Mesothelial cell of epicardium (in vitro differentiated cells): ENCODE results near the gene ERO1B. TPM values are rescaled to one million over a fixed set of nuclear protein-coding genes. Genes with fewer than 3 reads are reported as not detected.

Source experiments
- DNase-seq, 2 experiments: peaks; one replicate each; pipeline ENCODE4 v3.0.0; 2021; ENCODE audit warnings: low spot score in 2 of 2; ENCODE audit not compliant: unreplicated experiment in 2 of 2
- H3K27ac Mint-ChIP-seq: 2 replicates; pipeline ENCODE4 v1.8.0; 2021; ENCODE audit warnings: mixed read lengths
- H3K27me3 Mint-ChIP-seq: 2 replicates; pipeline ENCODE4 v1.8.0; 2021; ENCODE audit warnings: low read depth, mixed read lengths
- H3K36me3 Mint-ChIP-seq: 2 replicates; pipeline ENCODE4 v1.8.0; 2021; ENCODE audit warnings: mixed read lengths
- H3K4me1 Mint-ChIP-seq: 2 replicates; pipeline ENCODE4 v1.8.0; 2021; ENCODE audit warnings: mixed read lengths
- H3K4me3 Mint-ChIP-seq: 2 replicates; pipeline ENCODE4 v1.8.0; 2021; ENCODE audit warnings: mild to moderate bottlenecking, moderate library complexity, mixed read lengths
- H3K9me3 Mint-ChIP-seq: 2 replicates; pipeline ENCODE4 v1.8.0; 2021; ENCODE audit warnings: mixed read lengths
- total RNA-seq: library from RNA; stranded (reverse); gene quantifications from 3 replicates; pipeline ENCODE4 v1.2.1, GENCODE V29; 2021
- TF ChIP-seq, protein P1 (sequence below): fragments of 200-600 bp; sonication (generic); IDR thresholded peaks from one replicate; pipeline ENCODE4 v1.5.0; 2021; ENCODE audit warnings: antibody characterized with exemption; ENCODE audit not compliant: unreplicated experiment

The ERO1B gene
- total RNA-seq, 1 donor from 2014 or later = 6.4 TPM

DNA sequence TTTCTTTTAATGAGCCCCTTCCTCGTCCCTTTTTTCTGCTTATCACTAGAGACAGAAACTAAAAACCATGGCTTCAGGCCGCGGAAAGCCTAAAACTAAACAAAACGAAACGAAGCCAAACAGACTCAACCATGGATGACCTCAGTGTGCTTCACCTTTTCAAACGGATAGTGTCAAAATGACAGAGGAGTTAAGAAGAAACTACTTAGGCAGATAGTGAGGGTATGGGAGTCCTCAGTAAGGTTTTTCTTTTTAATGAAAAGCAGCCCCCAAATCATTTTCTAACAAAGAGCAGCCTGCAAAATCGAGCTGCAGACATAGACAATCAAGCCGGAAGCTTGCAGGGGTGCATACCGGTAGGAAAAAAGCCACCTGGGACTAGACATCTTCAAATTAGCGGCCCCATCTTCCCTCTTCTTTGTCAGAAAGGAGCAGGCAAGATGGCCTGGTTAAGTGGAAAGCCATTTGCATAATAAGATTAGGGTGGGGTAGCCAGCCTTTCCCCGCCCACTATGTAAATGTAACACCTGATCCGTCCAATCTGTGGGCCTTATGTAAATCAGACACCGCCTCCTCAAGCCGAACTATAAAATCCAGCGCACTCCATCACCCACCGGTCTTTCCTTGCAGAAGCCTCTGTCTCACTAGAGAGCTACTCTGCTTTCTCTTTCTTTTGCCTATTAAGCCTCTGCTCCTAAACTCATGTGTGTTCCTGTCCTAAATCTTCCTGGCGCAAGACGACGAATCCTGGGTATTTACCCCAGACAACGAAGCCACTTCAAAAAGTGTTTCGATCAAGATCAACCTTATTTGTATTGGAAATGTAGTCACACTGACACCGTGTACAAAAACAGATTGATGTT, 6.2 kb upstream of the ERO1B start:
- peaks cover 7% of the 10 kb centered on the region for H3K4me1 Mint-ChIP-seq
- no peak for DNase-seq
- H3K36me3 Mint-ChIP-seq = no peaks in the 10 kb centered on the region
- H3K4me3 Mint-ChIP-seq = no peak overlapping the region
- TF ChIP-seq, protein P1, sequence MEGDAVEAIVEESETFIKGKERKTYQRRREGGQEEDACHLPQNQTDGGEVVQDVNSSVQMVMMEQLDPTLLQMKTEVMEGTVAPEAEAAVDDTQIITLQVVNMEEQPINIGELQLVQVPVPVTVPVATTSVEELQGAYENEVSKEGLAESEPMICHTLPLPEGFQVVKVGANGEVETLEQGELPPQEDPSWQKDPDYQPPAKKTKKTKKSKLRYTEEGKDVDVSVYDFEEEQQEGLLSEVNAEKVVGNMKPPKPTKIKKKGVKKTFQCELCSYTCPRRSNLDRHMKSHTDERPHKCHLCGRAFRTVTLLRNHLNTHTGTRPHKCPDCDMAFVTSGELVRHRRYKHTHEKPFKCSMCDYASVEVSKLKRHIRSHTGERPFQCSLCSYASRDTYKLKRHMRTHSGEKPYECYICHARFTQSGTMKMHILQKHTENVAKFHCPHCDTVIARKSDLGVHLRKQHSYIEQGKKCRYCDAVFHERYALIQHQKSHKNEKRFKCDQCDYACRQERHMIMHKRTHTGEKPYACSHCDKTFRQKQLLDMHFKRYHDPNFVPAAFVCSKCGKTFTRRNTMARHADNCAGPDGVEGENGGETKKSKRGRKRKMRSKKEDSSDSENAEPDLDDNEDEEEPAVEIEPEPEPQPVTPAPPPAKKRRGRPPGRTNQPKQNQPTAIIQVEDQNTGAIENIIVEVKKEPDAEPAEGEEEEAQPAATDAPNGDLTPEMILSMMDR = no peak
- no peaks in the 10 kb centered on the region for H3K9me3 Mint-ChIP-seq
- H3K27me3 Mint-ChIP-seq = peaks cover 53% of the 10 kb centered on the region
- no peak overlapping the region for H3K27ac Mint-ChIP-seq

GRCh38 chr1:236287356-236287755, 5.6 kb upstream of the ERO1B start:
- Mint-ChIP-seq H3K4me1 (peaks cover 9% of the 10 kb centered on the region), H3K36me3 (no peaks in the 10 kb centered on the region), H3K27me3 (peaks cover 58% of the 10 kb centered on the region), H3K27ac (no peak overlapping the region), H3K4me3 (no peak overlapping the region), H3K9me3 (no peaks in the 10 kb centered on the region)
- DNase-seq = no peak
- TF ChIP-seq, protein P1 = no peak

GRCh38 chr1:236284291-236284721, 2.5 kb upstream of the ERO1B start:
- peaks cover 63% of the 10 kb centered on the region for H3K27me3 Mint-ChIP-seq
- H3K36me3 Mint-ChIP-seq = no peaks in the 10 kb centered on the region
- H3K27ac Mint-ChIP-seq = no peak overlapping the region
- peaks cover 13% of the 10 kb centered on the region for H3K4me1 Mint-ChIP-seq
- no peak for DNase-seq
- no peak overlapping the region for H3K4me3 Mint-ChIP-seq
- TF ChIP-seq, protein P1 = no peak
- no peaks in the 10 kb centered on the region for H3K9me3 Mint-ChIP-seq

GRCh38 chr1:236282719-236283118, 961 bp upstream of the ERO1B start:
- DNase-seq = no peak
- H3K27ac Mint-ChIP-seq = no peak overlapping the region
- peaks cover 65% of the 10 kb centered on the region for H3K27me3 Mint-ChIP-seq
- H3K4me1 Mint-ChIP-seq = peaks cover 7% of the 10 kb centered on the region
- TF ChIP-seq, protein P1 = no peak
- H3K4me3 Mint-ChIP-seq = peak overlapping the region; percentile 82
- no peaks in the 10 kb centered on the region for H3K36me3 Mint-ChIP-seq
- no peaks in the 10 kb centered on the region for H3K9me3 Mint-ChIP-seq

DNA sequence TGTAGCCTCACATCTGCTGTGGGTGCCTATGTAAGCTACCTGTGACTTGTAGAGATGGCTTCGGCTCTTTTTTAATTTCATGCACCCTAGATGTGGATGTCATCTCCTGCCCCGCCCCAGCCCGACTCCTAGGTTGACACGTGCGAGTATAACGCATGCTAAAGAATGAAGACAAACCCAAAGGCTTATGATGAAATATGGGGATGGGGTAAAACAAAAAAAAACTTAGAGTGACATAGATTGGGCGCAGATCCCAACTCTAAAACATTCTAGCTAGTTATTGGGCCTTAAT, 613 bp upstream of the ERO1B start:
- TF ChIP-seq, protein P1 = no peak
- H3K27ac Mint-ChIP-seq = peak overlapping the region; percentile 61
- peaks cover 67% of the 10 kb centered on the region for H3K27me3 Mint-ChIP-seq
- H3K4me1 Mint-ChIP-seq = peaks cover 7% of the 10 kb centered on the region
- no peaks in the 10 kb centered on the region for H3K36me3 Mint-ChIP-seq
- no peaks in the 10 kb centered on the region for H3K9me3 Mint-ChIP-seq
- DNase-seq = no peak
- peak overlapping the region; percentile 82 for H3K4me3 Mint-ChIP-seq
